HG03565 (cell line): ENCODE data around the gene GATAD2B.

Experiments used
- ATAC-seq: cut with Tn5 transposase; IDR thresholded peaks from one replicate; pipeline ENCODE4 v1.9.1; 2021; ENCODE audit warnings: mild to moderate bottlenecking, moderate library complexity; ENCODE audit not compliant: unreplicated experiment

GATAD2B gene

GRCh38 chr1:153953859-153954365 is 31.1 kb upstream of the GATAD2B start:
- ATAC-seq: no peak

GRCh38 chr1:153951801-153952200 is 29.0 kb upstream of the GATAD2B start:
- no peak for ATAC-seq

GRCh38 chr1:153951183-153951582 is 28.4 kb upstream of the GATAD2B start:
- no peak for ATAC-seq

DNA sequence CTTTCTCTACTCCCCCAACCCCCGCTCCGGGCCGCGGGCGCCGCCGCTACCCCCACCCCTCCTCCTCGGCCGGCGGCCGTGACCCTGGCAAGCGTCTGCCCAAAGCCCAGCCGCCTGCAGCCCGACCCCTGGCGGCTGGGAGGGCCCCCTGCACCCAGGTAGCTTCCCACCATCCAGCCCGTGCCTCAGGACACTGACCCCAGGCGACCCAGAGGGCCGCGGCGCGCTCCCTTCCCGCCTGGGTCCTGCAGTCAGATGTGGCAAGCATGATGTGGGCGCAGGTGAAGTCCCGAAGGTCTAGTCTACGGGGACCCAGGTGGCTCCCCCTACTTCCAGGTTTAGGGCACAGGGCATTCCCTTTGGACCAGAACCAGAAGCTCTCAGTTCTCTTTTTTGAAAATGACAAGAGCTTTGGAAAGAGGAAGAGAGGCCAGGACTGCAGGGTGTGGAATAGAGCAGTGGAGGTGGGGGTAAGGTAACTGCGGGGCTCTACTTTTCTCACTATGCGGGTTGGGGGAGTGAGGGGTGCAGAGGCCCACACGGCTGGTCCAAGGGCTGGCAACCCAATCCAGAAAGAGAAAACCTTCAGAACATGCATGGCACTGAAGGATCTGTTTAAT is 24.0 kb upstream of the GATAD2B start, which contains the start of gene DENND4B:
Gene DENND4B, minus strand, starts transcription at position 97 of the 620 bp plus-strand sequence. CDS start 2,344 bp downstream, outside the sequence.
- ATAC-seq: peak; percentile 47

DNA sequence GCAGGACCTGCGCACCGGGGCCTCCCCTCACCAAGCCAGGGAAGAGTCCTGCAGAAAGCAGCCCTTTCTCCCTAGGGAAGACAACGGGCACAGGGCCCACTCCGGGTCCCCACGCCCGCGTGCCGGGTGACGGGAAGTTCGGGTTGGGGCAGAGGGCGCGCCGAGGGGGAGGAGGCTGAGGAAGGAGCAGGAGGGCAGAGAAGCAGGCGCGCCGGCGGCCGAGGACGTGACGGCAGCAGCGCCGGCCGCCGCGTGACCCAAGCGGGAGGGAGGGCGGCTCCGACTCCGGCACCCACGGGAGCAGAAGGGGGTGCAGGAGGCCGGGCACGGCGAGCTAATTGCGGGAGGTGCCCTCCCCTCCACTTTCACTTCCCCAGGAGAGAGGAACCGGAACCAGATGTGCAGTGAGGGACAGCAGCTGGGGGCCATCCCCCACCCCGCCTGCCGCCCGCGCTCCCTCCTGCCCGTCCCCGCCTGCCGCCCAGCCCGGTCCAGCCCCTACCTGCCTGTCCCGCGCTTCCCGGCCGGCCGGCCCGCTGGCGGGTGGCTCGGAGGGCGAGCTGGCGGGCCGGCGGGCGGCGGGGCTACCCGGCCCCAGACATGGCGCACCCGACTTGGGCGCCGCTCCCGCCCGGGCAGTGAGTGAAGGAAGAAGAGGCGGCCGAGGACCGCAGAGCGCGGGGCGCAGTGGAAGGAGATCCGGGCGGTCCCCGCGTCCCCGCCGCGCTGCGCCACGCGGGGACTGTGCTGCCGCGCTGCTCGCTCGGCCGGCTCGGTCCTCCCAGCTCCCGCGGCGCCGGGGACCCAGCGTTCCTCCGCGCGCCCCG is 23.2 kb upstream of the GATAD2B start:
- peak; percentile 55 for ATAC-seq

DNA sequence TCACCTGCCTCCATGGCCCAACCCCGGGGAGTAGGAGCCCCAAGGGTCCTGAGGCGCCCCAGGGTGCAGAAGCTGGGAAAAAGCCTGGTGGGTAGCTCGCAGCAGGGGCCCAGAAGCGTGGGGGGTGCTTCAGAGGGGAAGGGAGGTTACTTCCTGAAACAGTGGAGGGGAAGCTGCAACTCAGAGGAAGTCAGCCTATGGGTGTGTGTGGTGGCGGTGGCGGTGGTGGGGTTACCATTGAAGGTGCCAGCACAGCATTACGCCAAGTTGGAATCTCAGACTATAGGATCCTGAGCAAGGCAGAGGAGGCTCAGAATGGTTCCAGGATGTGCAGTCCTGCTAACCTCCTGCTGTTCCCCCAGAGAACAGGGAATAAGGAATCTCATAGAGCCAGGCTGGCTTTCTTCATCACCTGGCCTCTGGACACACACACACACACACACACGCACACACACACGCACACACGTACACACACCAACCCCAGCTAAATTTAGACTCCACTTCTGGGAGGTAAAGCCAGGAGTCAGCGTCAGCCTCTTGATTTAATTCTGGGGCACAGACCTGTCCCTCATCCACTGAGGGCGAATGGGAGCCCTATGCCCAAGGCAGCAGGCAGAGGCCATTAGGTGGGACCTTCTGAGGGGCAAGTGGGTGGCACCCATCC is 22.5 kb upstream of the GATAD2B start:
- ATAC-seq: no peak

GRCh38 chr1:153944827-153945117 is 22.0 kb upstream of the GATAD2B start:
- no peak for ATAC-seq

GRCh38 chr1:153944005-153944826 is 21.4 kb upstream of the GATAD2B start:
- no peak for ATAC-seq

- ATAC-seq: no peak
Measured at GRCh38 chr1:153942766-153943549, 20.2 kb upstream of the GATAD2B start.

DNA sequence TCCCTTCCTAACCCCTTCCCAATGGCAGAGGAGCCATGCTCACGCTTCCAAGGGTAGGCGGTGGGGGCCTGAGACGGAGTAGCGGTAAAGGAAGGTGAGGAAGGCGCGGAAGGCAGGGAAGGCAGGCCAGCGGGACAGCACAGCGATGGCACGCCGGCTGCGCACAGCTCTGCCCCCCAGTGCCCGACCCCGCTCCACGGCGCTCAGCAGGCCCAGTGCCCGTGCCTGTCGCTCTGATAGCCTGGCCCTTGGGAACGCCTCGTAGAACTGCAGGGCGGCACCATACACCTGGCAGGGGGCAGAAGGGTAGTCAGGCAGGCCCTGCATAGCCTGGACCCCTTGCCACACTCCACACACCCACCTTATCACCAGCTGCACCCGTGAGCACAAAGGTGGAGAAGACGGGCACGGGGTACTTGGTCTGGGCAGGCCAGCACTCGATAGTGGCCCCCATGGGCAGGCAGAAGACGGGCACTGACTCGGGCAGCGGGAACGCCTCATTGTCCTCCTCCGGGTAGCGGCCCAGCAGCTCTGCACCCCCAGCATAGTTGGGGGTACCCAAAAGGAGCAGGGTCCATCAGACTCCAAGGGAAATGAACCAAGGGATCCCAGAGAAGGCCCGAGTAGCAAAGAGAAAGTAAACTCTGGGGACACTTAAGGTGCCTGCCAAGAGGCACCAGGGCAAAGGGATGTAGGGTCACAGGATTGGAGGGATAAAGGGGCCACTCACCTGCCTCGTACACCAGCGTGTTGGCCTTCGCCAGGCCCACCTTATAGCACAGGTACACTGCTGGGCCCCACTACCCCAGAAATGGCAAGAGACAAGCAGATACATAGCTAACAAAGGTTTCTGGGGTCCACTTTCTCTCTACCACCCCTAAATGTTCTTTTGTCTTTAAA is 19.3 kb upstream of the GATAD2B start:
- no peak for ATAC-seq

GRCh38 chr1:153940756-153941155 is 18.0 kb upstream of the GATAD2B start:
- ATAC-seq: no peak

DNA sequence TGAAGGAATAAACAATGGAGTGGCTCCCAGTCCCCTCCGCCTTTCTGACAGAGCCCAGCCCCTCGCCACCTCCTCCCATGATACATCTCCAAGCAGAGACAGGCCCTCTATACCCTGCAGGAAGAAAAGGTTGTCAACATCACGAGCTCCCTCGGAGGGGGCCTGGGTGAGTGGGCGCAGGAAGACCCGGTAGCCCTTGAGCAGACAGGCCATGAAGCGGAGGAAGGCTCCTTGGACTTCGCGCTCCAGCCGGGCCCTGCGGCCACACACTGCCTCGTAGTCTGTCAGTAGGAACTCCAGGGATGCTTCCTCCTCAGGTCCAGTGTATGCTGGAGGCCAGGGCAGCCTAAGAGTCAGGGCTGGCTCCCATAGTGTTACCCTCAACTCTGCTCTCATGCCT is 16.7 kb upstream of the GATAD2B start:
- no peak for ATAC-seq

- no peak for ATAC-seq
Measured at GRCh38 chr1:153938996-153939395, 16.2 kb upstream of the GATAD2B start.

DNA sequence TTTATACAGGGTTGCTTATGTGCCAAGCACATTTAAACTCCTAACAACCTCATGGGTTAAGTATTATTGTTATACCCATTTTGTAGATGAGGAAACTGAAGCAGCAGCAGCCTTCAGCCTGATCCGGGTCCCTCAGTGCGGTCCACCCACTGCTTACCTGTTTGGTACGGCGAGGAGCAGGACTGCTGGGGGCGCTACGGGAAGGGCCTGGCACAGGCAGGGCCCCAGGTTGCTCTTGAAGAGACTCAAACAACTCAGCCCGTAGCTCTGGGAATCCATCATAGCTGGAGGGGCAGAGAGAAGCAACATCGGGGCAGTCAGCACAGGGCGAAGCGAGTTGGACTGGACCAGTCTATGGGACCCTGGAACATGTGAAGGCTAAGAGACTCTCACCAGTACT is 14.6 kb upstream of the GATAD2B start:
- no peak for ATAC-seq

DNA sequence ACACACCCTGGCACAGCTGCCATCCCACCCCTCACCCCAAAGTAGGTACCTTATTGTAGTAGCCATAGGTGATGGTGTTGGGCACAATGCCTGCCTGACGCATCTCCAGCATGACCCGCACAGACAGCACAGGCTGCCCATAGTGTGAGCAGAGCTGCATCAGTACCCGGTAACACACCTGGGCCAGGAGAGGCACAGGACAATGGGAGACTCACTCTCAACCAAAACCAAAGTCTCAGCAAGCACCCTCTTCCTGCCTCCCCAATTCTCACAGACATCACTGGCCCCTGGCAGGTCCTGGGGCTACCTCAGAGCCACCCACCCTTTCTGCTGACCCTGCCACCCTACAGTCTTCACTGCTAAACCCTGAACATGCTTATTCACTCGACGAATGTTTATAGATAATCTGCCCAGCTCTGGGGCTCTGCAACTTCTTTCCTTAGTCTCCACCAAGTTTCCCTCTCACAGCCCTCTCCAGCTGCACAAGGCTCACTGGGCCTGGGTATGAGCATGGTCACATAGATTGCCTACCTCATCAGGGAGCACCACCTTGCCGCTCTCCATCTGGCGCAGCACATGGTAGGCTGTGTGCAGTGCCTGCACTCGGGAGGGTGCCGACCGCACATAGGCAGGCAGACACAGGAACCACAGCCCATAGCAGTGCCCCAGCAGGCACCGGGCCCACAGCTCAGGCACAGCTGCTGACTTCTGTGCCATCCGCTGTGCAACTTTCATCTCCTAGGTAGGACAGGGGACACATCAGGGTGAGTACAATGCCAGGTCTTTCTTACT is 13.4 kb upstream of the GATAD2B start:
- ATAC-seq: no peak

- no peak for ATAC-seq
Measured at GRCh38 chr1:153934746-153935145, 12.0 kb upstream of the GATAD2B start.

GRCh38 chr1:153933955-153934354 is 11.2 kb upstream of the GATAD2B start:
- no peak for ATAC-seq

GRCh38 chr1:153933430-153933829 is 10.7 kb upstream of the GATAD2B start:
- no peak for ATAC-seq
